ENCODE measurements around the gene MSRB3.

Gene MSRB3

DNA sequence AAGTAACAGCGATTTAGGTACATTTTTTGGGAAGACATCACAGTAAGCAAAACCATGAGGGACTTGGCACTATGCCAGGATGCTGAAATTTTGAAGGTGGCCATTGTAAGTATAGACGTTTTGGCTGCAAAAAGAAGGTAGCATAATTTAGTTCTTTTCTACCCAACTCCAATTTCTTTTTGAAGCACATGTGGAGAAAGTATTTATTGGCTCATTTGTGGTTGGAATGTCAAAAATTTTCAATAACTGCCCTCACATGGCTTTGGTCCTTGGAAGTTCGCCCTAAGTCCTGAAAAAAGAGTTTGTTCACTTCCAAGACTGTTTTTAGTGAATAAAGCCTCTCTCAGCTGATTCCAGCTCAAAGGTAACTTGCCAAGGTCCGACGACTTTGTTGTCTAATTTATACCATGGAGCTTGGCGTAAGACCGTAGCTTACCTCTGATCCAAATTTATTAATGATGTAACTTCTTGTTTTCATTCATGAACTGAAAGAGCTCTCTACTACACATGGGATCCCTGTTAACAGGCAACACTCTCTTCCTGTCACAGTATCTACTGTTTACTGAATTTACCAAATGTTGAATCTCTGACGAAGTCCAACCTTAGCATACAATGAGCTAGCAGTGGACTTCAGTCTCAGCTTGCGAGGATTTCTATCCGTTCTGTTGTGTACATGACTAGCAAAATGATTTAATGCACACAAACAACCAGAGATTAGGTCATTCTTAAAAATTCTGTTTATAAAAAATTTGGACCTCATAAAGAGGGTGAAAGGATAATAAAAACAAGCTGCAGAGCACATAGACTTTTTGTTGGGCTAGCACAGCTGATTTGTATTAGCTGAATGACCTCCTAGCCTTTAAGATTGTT is 49.0 kb downstream of the MSRB3 start:
- DNase-seq = no peak

GRCh38 chr12:65329721-65330120 is 51.2 kb downstream of the MSRB3 start:
- DNase-seq = no peak

DNA sequence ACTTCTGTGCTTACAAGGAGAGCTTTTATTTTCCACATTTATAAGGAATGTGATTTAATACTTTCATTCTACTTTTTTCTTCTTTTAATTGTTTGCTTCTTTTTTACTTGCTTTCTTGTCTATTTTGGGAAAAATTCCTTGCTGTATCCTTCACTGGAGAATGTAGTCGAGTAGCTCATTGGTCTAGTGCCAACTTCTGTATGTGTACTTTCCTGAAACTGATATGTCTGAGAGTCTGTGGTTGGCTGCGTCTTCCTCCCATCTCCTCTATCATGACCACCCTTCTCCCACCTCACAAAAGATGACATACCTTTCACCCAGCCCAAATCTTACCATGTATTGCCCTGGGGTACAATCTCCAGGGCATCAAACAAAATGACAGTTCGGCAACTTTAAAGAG is 51.8 kb downstream of the MSRB3 start:
- DNase-seq = no peak

DNA sequence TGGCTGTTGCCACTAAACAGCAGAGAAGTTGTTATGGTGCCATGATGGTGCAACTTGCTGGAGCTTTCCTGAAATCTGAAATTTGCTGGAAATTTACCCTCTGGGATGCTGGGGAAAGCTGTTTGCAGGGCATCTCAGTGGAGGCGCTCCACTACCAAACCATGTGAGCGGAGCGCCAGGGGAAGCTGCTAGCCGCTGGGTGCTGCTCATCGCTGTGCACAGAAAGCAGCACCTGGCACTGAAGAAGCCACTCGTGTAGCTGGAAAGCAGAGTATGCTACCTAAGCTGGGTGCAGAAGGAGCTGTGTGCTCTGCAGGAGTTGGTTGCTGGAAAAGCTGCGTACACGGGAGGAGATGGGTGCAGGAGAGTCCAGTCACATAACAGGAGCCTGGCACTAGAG is 53.0 kb downstream of the MSRB3 start:
- DNase-seq = no peak

DNA sequence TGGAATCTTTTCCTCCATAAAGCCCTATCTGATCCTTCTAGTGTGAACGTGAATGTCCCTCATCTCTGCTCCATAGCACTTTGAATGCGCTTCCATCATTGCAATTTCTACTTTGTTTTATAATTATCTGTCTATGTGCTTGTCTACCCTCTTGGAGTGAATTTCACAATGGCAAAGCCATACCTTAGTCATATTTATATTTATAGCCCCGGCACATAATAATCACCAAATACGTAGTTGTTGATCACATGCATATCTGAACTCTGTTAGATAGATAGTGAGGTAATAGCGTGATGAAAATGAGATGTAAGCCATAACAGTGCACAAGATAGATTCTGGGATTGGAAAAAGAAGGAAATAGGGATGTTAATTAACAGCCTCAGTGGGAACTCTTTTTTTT is 55.2 kb downstream of the MSRB3 start:
- DNase-seq = no peak

- DNase-seq = no peak
These were observed 56.0 kb downstream of the MSRB3 start for GRCh38 chr12:65334521-65334920.

GRCh38 chr12:65335021-65335714 is 56.7 kb downstream of the MSRB3 start:
- no peak for DNase-seq

DNA sequence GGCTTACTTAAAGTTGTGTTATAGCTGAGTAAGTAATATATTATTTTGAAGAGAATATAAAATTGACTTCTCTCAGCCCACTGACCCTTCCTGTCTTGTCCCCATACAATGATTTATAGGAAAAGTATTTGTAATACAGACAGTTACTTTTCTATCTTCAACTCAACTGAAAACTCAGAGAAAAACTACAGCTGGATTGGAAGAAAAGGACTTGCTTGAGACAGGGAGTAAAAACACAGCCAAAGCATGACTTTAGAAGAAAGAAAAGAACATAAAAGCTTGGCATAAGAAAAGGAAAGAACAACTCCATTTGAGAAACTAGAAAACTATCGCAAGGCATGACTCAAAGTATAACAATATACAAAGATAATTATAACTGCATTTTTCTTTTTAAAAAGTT is 57.5 kb downstream of the MSRB3 start:
- no peak for DNase-seq

GRCh38 chr12:65339161-65339560 is 60.7 kb downstream of the MSRB3 start:
- no peak for DNase-seq

DNA sequence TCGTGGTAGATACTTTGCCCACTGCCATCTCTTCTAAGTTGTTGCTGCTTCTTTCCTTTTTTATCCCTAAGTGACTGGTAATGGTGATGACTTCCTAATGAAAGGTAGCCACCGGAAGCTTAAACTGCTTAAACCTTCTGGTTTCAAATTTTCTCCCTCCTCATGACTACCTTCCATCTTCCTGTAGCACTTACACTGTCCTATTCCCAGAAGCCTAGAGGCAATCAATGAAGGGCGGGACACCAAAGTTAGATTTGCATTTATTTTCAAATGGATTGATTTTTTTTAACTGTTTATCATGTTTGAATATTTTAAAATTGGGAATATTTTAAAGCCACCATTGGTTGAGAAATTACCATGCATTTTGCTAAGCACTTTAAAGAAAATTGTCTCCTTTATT is 64.7 kb downstream of the MSRB3 start:
- DNase-seq = no peak

DNA sequence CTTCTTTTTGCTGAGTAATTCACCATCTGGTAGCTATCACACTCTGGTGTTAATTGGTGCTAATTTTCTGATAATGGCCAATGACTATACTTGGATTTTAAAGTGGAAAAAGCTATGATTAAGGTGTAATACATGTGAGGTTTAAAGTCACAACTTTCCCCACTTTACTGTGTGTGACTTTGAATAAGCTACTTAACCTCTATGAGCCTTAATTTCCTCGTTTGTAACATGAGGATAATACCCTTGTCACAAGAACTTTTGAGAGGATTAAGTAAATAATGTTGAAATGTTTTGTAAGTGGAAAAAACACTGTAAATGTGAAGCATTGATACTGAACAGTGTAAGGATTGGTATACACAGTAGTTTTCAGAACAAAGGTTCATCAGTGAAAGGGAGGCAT is 65.3 kb downstream of the MSRB3 start:
- DNase-seq = no peak

- no peak for DNase-seq
These were observed 77.0 kb downstream of the MSRB3 start for GRCh38 chr12:65355461-65355860.

- no peak for DNase-seq
These were observed 84.0 kb downstream of the MSRB3 start for GRCh38 chr12:65362234-65363031.

GRCh38 chr12:65364046-65364445 is 85.6 kb downstream of the MSRB3 start:
- DNase-seq = no peak

DNA sequence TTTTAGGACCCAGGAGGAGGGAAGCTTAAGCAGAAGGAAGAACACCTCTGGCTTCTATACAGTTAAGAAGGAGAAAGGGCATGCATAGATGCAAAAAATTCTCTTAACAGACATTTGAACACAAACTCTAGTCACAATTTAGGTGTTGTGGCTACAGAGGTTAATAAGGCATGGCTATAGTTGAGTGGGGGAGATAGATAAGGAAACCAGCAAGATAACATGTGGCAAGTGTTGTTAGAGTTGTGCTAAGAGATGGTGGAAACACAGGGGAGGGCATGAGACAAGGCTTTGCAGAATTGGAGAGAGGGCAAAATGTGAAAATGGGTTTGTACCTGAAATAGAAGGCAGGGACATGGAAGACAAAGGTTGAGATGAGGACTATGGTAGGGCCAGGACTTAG is 88.9 kb downstream of the MSRB3 start:
- DNase-seq = no peak

DNA sequence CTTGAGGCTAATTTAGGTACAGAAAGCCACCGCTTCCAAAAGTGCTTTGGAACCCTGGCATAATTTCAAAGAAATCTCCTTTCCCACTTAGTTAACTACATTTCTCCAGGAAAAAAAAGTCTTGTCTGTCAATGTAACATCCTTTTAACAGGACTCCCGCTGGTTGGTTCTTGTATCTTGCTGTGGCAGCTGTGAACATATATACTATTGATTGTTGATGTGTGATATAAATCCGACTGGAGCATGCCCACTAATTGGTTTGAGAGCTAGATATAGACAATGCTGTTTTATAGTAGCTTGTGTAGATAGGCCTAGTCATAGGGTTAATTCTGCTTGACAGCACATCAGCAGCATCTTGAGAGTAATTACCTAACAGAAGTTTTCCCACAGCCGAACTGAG is 89.6 kb downstream of the MSRB3 start:
- DNase-seq = no peak

GRCh38 chr12:65372574-65372973 is 94.1 kb downstream of the MSRB3 start:
- DNase-seq = no peak

GRCh38 chr12:65384240-65384639 is 105.8 kb downstream of the MSRB3 start:
- no peak for DNase-seq

- DNase-seq = no peak
These were observed 108.9 kb downstream of the MSRB3 start for GRCh38 chr12:65387396-65387795.

DNA sequence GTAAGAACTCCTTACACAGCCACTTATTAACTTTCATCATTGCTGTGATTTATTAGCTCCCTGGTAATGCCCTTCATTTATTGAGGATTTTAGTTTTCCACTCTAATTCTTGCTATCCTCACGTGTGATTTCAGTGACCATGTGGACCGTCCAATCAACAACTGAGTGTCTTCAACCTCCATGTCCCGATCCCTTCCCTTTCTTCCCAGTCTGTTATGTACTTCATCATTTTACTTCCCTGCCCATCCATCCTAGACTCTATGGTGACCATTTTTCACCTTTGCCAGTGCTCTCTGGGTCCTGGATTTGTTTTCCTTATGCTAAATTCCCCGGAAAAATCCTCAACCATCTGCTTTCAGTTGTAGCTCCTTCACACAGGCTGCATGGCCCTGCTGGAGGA is 111.0 kb downstream of the MSRB3 start:
- no peak for DNase-seq

DNA sequence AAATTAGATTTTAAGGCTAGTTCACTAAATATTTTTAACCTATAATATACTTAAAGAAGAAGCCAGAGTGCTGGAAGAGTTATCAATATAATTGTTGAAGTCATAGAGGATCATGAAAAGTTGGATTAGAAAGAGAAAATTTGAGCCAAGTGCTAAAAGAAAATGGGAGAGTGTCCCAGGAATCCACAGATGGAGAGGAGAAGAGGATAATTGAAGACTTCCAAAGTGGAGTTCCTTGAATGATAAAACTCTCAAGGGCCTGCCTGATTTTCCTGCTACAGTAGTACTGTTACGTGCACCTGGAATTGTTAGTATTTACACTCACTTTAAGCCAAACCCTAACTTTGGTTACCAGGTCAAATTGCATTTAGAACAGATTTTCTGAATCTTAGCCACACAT is 113.2 kb downstream of the MSRB3 start:
- no peak for DNase-seq

- no peak for DNase-seq
These were observed 114.0 kb downstream of the MSRB3 start for GRCh38 chr12:65392491-65392890.

DNA sequence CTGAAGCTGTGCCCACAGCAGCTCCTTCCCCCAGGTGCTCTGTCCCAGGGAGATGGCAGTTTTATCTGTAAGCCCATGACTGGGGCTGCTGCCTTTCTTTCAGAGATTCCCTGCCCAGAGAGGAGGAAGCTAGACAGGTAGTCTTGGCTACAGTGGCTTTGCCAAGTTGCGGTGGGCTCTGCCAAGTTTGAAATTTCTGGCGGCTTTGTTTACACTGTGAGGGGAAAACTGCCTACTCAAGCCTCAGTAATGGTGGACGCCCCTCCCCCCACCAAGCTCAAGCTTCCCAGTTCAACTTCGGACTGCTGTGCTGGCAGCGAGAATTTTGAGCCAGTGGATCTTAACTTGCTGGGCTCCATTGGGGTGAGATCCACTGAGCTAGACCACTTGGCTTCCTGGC is 124.7 kb downstream of the MSRB3 start:
- no peak for DNase-seq
